Stimulated activated CD4-positive, alpha-beta T cell treated with anti-CD3 and anti-CD28 coated beads, Interleukin-1b, Interleukin-23, amount 100 ng/mL, for 24 hours (primary cell): ENCODE results near the gene JOSD1.

ENCODE experiments used
- DNase-seq, 4 experiments: peaks; one replicate each; pipeline ENCODE4 v3.0.0-alpha.2; 2020; ENCODE audit warnings: low read depth in 4 of 4, low spot score in 1 of 4

The JOSD1 gene

GRCh38 chr22:38733724-38734381, 33.1 kb upstream of the JOSD1 start:
- DNase-seq: no peak

DNA sequence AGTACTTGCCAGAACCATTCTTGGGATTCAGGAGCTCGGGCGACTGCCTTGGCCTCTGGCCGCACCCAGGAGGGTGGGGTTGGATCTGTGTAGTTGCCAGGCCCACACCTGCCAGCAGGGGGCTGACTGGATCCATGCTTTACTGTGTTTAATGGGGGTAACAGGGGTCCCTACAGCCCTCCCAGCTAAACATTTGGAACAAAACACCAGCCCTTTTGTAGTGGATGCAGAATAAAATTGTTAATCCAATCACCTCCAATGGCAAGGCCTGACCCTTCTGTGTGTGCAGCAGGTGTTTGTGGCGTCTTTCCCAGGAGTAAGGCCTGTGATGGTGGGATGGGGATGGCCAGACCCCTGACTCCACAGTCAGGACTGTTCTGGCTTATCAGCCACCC, 32.6 kb upstream of the JOSD1 start:
- DNase-seq: no peak

GRCh38 chr22:38732251-38732815, 31.6 kb upstream of the JOSD1 start:
- no peak for DNase-seq

DNA sequence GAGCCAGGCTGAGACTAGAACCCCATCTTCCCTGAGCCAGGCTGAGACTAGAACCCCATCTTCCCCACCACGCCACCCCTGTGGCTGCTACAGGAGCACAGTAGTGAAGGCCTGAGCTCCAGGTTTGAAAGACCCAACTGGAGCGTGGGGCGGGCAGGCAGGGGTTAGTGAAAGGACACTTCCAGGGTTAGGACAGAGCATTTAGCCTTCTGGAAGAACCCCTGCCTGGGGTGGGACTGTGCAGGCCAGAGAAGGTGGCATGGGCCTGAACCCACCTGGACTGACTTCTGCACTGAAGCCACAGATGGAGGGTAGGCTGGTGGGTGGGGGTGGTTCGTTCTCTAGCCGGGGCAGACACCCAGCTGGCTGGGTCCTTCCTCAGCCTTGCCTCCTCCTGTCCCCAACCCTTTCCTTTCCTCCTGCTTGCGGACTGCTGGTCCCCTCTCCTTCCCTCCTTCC, 31.0 kb upstream of the JOSD1 start:
- no peak for DNase-seq

DNA sequence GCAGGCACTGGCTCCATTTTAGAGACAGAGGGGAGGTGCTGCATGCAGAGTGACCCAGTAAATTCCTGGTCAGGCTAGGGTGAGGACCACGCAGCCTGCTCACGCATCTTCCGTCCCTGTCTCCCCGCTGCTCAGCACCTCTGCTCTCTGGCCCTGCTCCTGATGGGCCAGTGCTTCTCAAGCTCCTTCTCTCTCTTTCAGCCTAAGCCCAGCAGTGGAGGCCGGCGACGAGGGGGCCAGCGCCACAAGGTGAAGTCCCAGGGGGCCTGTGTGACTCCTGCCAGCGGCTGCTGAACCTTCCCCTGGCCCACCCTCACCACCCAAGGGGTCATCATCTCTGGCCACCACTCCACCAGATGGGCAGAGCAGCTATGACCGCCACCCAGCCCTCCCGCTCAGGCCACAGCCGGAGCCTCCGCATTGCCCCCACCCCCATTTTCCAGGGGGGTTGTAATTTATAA, 29.7 kb upstream of the JOSD1 start:
- no peak for DNase-seq

DNA sequence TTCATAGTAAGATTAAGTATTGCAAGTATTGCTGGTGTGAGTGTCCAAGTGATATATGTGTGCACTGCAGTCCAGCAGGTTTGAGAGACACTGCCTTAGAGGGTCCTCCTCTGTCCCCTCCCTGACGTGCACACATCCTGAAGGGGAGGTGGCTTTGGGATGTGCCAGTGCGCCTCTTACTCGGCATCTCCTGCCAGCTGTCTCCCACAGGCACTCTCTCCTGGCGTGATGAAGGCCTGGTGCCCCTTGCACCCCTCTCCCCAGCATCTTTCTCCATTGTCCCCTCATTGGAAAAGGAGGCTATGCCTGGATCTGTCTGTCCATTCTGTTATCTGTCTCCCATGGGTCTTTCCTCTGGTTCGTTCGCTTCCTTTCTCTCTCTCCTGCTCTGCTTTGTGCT, 29.2 kb upstream of the JOSD1 start:
- no peak for DNase-seq

- no peak for DNase-seq
These were observed 28.4 kb upstream of the JOSD1 start for GRCh38 chr22:38728871-38729796.

DNA sequence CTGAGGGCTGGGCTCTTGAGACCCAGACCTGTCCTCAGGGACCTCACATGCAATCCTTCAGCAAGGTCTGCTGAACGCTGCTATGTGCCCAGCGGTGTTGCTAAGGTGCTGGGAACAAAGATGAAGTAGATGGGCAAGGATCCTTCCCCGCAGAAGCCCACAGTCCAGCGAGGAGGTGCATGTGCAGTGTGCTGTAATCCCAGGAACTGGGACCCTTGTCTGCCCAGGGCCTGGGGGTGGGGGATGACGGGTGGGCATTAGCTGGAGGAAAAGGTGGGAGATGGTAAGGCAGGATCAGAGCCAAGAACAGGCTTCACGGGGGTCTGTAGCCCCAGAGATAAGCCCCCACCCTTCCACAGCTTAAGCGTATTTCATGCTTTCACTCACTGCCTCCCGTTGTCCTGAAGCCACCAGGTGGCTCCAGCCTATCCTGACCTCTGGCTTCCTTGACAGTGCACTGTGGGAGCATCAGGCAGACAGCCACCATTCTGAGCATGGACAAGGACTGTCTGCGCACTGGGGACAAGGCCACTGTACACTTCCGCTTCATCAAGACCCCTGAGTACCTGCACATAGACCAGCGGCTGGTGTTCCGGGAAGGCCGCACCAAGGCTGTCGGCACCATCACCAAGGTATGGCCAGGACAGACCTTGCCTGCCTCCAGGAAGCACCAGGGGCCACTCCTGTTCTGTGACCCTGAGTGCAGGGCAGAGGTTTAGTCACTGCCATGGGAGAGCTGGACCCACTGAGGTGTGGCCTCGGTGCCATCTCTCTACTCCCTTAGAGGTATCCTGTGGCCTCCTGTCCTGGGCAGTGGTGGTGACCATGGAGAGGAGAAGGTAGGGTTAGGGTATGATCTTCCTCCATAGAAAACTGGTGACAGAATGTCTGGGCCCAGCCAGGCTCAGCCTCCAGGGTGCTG, 27.0 kb upstream of the JOSD1 start:
- no peak for DNase-seq

GRCh38 chr22:38727123-38727522, 26.4 kb upstream of the JOSD1 start:
- DNase-seq: no peak

DNA sequence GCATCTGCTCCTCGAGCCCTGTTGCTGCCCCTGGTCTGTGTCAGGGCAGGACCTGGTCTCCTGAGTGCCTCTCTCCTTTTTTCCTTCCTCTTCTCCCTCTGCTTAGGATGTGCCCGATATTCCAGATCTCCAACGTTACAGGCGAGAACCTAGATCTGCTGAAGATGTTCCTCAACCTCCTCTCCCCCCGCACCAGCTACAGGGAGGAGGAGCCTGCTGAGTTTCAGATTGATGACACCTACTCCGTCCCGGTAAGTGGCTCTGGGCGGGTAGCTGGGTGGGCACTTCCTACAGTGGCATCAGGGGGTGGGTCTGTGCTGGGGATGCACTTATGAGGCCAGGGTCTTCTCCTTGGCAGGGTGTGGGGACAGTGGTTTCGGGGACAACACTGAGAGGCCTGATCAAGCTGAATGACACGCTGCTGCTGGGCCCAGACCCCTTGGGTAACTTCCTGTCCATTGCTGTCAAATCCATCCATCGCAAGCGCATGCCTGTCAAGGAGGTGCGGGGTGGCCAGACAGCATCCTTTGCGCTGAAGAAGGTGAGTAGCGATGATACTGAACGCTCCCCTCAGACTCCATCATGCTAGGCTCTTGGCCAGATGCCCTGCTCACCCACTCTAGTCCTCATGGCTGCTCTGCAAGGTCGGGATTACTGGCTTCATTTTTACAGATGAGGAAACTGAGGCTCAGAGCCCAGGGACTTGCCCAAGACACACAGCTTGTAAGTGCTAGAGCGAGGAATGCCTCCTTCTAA, 25.3 kb upstream of the JOSD1 start:
- DNase-seq: no peak

- DNase-seq: no peak
These were observed 24.3 kb upstream of the JOSD1 start for GRCh38 chr22:38724926-38725571.

DNA sequence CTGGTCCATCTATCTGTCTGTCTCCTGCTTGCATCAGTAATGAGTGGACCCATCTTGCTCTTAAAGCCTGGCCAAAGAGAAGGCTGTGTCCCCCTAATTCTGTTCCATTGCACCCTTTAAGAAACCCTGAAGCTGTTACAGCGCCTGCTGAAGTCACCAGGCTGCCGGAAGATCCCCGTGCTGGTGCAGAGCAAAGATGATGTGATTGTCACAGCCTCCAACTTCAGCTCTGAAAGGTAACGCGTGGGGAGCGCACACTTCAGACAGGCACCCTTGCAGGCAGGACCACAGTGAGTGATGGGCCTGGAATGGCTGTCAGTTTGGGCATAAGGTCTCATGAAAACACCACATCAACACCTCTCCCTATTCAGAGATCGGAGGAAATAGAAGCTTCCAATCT, 23.4 kb upstream of the JOSD1 start:
- no peak for DNase-seq

DNA sequence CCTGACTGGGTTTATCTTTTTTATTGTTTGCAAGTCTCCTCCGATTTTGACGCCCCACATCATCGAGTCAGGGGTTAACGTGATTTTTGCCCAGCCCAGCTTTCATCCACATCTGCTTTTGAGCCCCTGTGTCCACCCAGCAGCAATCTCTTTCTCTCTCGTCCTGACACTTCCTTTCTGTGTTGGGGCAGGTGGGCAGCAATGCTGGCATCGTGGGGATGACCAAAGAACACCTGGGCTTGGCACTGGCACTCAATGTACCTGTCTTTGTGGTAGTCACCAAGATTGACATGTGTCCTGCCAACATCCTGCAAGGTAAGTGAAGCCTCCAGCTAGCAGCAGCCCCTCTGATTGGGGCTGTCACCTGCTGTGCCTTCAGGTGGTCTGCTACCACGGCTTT, 20.8 kb upstream of the JOSD1 start:
- no peak for DNase-seq

- no peak for DNase-seq
These were observed 19.6 kb upstream of the JOSD1 start for GRCh38 chr22:38720350-38720749.

DNA sequence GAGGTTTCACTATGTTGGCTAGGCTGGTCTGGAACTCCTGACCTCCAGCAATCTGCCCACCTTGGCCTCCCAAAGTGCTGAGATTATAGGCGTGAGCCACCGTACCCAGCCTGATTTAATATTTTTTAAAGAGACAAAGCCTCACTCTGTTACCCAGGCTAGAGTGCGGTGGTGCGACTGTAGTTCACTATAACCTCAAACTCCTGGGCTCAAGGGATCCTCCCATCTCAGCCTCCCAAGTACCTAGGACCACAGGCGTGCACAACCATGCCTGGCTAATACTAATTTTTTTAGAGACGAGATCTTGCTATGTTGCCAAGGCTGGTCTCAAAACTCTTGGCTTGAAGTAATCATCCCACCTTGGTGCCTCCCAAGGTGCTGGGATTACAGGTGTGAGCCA, 18.5 kb upstream of the JOSD1 start:
- DNase-seq: no peak

DNA sequence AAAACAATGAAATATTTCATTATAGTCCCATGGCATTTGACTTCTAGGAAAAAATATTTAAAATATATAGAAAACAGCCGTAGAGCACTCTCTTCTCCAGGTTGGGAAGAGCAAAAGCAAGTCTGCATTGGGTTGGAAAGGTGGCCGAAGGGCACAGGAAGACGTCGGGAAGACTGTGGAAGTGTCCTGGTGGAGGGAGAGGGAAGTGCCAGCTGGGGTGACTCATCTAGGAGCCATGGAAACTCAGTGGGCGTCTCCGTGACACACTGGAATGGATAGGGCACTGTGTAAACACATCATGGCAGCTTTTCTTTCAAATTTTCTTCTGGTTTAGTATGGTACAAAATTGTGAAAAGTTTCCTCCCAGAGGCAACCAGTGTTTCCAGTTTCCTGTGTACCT, 17.7 kb upstream of the JOSD1 start:
- no peak for DNase-seq

DNA sequence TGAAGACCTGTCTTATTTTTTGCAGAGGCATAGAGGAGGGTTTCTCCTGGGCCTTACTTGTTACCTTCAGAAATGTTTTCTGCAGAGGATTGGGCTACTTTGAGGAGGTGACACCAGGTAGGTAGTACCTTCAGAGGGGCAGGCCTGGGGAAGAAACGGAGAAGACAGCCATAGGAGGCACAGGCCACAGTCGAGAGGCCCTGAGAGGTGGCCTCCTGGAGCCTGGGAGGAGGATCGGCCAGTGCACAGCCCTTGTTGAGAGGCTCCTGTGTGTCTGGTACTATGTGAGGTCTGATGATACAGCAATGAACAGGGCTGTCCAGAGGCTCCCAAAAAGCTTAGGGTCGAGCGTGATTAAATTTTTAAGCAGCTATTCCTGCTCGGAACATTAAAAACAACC, 16.5 kb upstream of the JOSD1 start:
- DNase-seq: no peak

GRCh38 chr22:38716826-38717225, 16.1 kb upstream of the JOSD1 start:
- DNase-seq: no peak

- no peak for DNase-seq
These were observed 15.5 kb upstream of the JOSD1 start for GRCh38 chr22:38716271-38716670.

DNA sequence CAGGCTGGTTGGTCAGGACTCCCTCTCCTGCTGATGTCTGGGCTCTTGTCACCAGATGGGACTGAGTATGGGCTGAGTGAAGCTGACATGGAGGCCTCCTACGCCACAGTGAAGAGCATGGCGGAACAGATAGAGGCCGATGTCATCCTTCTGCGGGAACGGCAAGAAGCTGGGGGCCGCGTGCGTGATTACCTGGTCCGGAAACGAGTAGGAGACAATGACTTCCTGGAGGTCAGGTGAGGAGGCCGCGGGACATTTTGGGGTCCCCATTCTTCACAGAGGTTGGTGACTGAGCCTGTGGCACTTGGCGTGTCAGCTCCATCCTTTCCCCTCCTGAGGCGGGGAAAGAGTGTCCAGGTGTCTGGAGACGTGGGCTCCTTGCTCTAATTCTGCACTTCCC, 15.1 kb upstream of the JOSD1 start:
- DNase-seq: no peak
